ENCODE measurements around the gene SETBP1. TPM values are rescaled to one million over a fixed set of nuclear protein-coding genes. Genes with fewer than 3 reads are reported as not detected.
A peak's percentile ranks its signal among the peaks of the same experiment; 100 is the strongest.

The SETBP1 gene
- total RNA-seq, 1 donor from 2014 or later: 131 TPM

GRCh38 chr18:44696892-44697291 lies 16.2 kb downstream of the SETBP1 start:
- H3K27me3 Mint-ChIP-seq (ENCODE audit: unreplicated experiment): peaks cover 8% of the 10 kb centered on the region
- H3K4me3 Mint-ChIP-seq (ENCODE audit: unreplicated experiment): no peak overlapping the region
- H3K27ac Mint-ChIP-seq (ENCODE audit: unreplicated experiment): peak overlapping the region; percentile 44
- H3K4me1 Mint-ChIP-seq (ENCODE audit: unreplicated experiment): peaks cover 72% of the 10 kb centered on the region
- no peaks in the 10 kb centered on the region for H3K9me3 Mint-ChIP-seq (ENCODE audit: unreplicated experiment)
- TF ChIP-seq CTCF (IDR thresholded peaks at IDR 0.05; ENCODE audit: unreplicated experiment): no peak
- peaks cover 27% of the 10 kb centered on the region for H3K36me3 Mint-ChIP-seq (ENCODE audit: low read depth, unreplicated experiment)
- DNase-seq (ENCODE audit: low spot score): no peak

- H3K4me3 Mint-ChIP-seq (ENCODE audit: unreplicated experiment): no peak overlapping the region
- TF ChIP-seq CTCF (IDR thresholded peaks at IDR 0.05; ENCODE audit: unreplicated experiment): no peak
- DNase-seq (ENCODE audit: low spot score): no peak
These were observed 16.6 kb downstream of the SETBP1 start for GRCh38 chr18:44697315-44697714.

GRCh38 chr18:44698518-44698917 lies 17.8 kb downstream of the SETBP1 start:
- H3K4me3 Mint-ChIP-seq (ENCODE audit: unreplicated experiment): peak overlapping the region; percentile 1
- H3K27ac Mint-ChIP-seq (ENCODE audit: unreplicated experiment): peak overlapping the region; percentile 82
- no peak for TF ChIP-seq CTCF (IDR thresholded peaks at IDR 0.05; ENCODE audit: unreplicated experiment)

More at GRCh38 chr18:44697315-44697714, 16.6 kb downstream of the SETBP1 start:
- Mint-ChIP-seq H3K27ac (ENCODE audit: unreplicated experiment) (no peak overlapping the region), H3K27me3 (ENCODE audit: unreplicated experiment) (peaks cover 8% of the 10 kb centered on the region), H3K36me3 (ENCODE audit: low read depth, unreplicated experiment) (peaks cover 30% of the 10 kb centered on the region), H3K9me3 (ENCODE audit: unreplicated experiment) (no peaks in the 10 kb centered on the region), H3K4me1 (ENCODE audit: unreplicated experiment) (peaks cover 74% of the 10 kb centered on the region)

GRCh38 chr18:44699572-44700261 lies 19.0 kb downstream of the SETBP1 start:
- no peaks in the 10 kb centered on the region for H3K9me3 Mint-ChIP-seq (ENCODE audit: unreplicated experiment)
- H3K27ac Mint-ChIP-seq (ENCODE audit: unreplicated experiment): peak overlapping the region; percentile 53
- TF ChIP-seq CTCF (IDR thresholded peaks at IDR 0.05; ENCODE audit: unreplicated experiment): no peak
- DNase-seq (ENCODE audit: low spot score): no peak
- no peak overlapping the region for H3K4me3 Mint-ChIP-seq (ENCODE audit: unreplicated experiment)
- peaks cover 37% of the 10 kb centered on the region for H3K36me3 Mint-ChIP-seq (ENCODE audit: low read depth, unreplicated experiment)
- peaks cover 63% of the 10 kb centered on the region for H3K4me1 Mint-ChIP-seq (ENCODE audit: unreplicated experiment)
- H3K27me3 Mint-ChIP-seq (ENCODE audit: unreplicated experiment): peaks cover 4% of the 10 kb centered on the region

More at GRCh38 chr18:44698518-44698917, 17.8 kb downstream of the SETBP1 start:
- H3K36me3 Mint-ChIP-seq (ENCODE audit: low read depth, unreplicated experiment): peaks cover 30% of the 10 kb centered on the region
- peaks cover 72% of the 10 kb centered on the region for H3K4me1 Mint-ChIP-seq (ENCODE audit: unreplicated experiment)
- H3K27me3 Mint-ChIP-seq (ENCODE audit: unreplicated experiment): peaks cover 8% of the 10 kb centered on the region
- no peaks in the 10 kb centered on the region for H3K9me3 Mint-ChIP-seq (ENCODE audit: unreplicated experiment)
- no peak for DNase-seq (ENCODE audit: low spot score)

GRCh38 chr18:44700652-44701051 lies 20.0 kb downstream of the SETBP1 start:
- Mint-ChIP-seq H3K27me3 (ENCODE audit: unreplicated experiment) (peaks cover 3% of the 10 kb centered on the region), H3K27ac (ENCODE audit: unreplicated experiment) (peak overlapping the region; percentile 89), H3K4me3 (ENCODE audit: unreplicated experiment) (peak overlapping the region; percentile 86), H3K9me3 (ENCODE audit: unreplicated experiment) (no peaks in the 10 kb centered on the region), H3K36me3 (ENCODE audit: low read depth, unreplicated experiment) (peaks cover 38% of the 10 kb centered on the region), H3K4me1 (ENCODE audit: unreplicated experiment) (peaks cover 56% of the 10 kb centered on the region)
- no peak for DNase-seq (ENCODE audit: low spot score)
- no peak for TF ChIP-seq CTCF (IDR thresholded peaks at IDR 0.05; ENCODE audit: unreplicated experiment)

Data from endothelial cell (in vitro differentiated cells).